ENCODE results near the gene RECQL5. TPM values are rescaled to one million over a fixed set of nuclear protein-coding genes. Genes with fewer than 3 reads are reported as not detected.

The RECQL5 gene
- total and polyA plus RNA-seq, 4 donors = 16.4 to 32.5 (median 29.8) TPM

DNA sequence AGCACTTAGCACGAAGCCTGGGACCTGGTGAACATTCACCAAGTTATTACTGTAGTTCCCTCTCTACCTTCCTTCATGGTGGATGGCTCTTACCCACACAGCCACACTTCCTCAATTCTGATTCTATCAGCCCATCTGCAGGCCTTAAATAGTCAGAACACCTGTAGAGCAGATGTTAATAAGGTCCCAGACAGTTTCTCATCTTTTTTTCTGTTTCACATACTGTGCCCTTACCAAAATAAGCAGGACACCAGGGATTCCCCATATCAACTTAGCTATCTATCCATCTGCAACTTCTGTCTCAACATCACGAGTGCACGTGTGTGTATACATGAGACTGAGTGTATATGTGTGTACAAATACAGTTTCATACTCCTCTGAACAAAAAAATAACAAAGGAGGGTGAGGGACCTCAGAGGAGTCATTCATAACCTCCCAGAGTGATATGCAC lies 2.8 kb downstream of the RECQL5 start:
- no peak overlapping the region for H3K9ac ChIP-seq (ENCODE audit: insufficient read depth in 1 of 2, low read length in 2 of 2)
- DNase-seq (no peak), ATAC-seq (ENCODE audit: insufficient read depth, low FRiP score) (no peak)
- WGBS, 2 donors = 67 to 88% methylated on average over 3 of the region's 3 CpGs
- no peaks in the 10 kb centered on the region for H3K27me3 ChIP-seq (ENCODE audit: control insufficient read depth in 3 of 3, insufficient read depth in 3 of 3, low read length in 2 of 3)
- H3K4me1 ChIP-seq (ENCODE audit: control insufficient read depth in 5 of 5, insufficient read depth in 5 of 5, low read length in 5 of 5) = peaks cover 3 to 19% (median 7%) of the 10 kb centered on the region in 5 donors
- H3K36me3 ChIP-seq (ENCODE audit: control insufficient read depth in 4 of 4, insufficient read depth in 4 of 4, low read length in 4 of 4) = peaks cover 10 to 22% (median 17%) of the 10 kb centered on the region in 4 donors
- H3K9me3 ChIP-seq (ENCODE audit: control insufficient read depth in 4 of 4, insufficient read depth in 3 of 4, low read length in 3 of 4) = peaks cover 0 to 3% (median 0%) of the 10 kb centered on the region in 4 donors
- no peak overlapping the region for H3K27ac ChIP-seq (ENCODE audit: low read depth in 1 of 2, low read length in 1 of 2)
- no peak overlapping the region for H3K4me3 ChIP-seq
- TF ChIP-seq, protein P1, sequence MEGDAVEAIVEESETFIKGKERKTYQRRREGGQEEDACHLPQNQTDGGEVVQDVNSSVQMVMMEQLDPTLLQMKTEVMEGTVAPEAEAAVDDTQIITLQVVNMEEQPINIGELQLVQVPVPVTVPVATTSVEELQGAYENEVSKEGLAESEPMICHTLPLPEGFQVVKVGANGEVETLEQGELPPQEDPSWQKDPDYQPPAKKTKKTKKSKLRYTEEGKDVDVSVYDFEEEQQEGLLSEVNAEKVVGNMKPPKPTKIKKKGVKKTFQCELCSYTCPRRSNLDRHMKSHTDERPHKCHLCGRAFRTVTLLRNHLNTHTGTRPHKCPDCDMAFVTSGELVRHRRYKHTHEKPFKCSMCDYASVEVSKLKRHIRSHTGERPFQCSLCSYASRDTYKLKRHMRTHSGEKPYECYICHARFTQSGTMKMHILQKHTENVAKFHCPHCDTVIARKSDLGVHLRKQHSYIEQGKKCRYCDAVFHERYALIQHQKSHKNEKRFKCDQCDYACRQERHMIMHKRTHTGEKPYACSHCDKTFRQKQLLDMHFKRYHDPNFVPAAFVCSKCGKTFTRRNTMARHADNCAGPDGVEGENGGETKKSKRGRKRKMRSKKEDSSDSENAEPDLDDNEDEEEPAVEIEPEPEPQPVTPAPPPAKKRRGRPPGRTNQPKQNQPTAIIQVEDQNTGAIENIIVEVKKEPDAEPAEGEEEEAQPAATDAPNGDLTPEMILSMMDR (IDR thresholded peaks at IDR 0.05; ENCODE audit: control extremely low read depth, extremely low read depth) = no peak

DNA sequence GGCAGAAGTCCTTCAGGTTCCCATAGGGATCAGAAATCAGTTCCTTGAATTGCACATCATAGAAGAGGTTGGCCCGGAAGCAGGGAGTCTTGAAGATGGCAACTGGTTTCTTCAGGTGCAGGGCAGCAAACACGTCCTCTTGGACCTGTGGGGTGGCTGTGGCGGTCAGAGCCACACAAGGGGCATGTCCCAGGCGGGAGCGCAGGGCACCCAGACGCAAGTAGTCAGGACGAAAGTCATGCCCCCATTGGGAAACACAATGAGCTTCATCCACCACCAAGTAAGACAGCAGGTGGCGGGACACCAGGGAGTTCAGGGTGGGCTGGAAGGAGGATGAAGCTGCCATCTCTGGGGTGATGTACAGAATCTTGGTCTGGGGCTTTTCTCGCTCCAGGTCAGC lies 4.4 kb downstream of the RECQL5 start:
- Histone ChIP-seq H3K9me3 (ENCODE audit: control insufficient read depth in 4 of 4, insufficient read depth in 3 of 4, low read length in 3 of 4) (peaks cover 0 to 3% (median 0%) of the 10 kb centered on the region in 4 donors), H3K36me3 (ENCODE audit: control insufficient read depth in 4 of 4, insufficient read depth in 4 of 4, low read length in 4 of 4) (peaks cover 7 to 20% (median 14%) of the 10 kb centered on the region in 4 donors), H3K4me3 (no peak overlapping the region), H3K9ac (ENCODE audit: insufficient read depth in 1 of 2, low read length in 2 of 2) (no peak overlapping the region), H3K27ac (ENCODE audit: low read depth in 1 of 2, low read length in 1 of 2) (no peak overlapping the region), H3K4me1 (ENCODE audit: control insufficient read depth in 5 of 5, insufficient read depth in 5 of 5, low read length in 5 of 5) (peaks cover 0 to 9% (median 4%) of the 10 kb centered on the region in 5 donors), H3K27me3 (ENCODE audit: control insufficient read depth in 3 of 3, insufficient read depth in 3 of 3, low read length in 2 of 3) (no peaks in the 10 kb centered on the region)
- ATAC-seq (ENCODE audit: insufficient read depth, low FRiP score) (no peak), DNase-seq (no peak)
- 97 to 98% methylated on average over 9 of the region's 9 CpGs for WGBS, 2 donors
- TF ChIP-seq, protein P1 (IDR thresholded peaks at IDR 0.05; ENCODE audit: control extremely low read depth, extremely low read depth) = no peak

DNA sequence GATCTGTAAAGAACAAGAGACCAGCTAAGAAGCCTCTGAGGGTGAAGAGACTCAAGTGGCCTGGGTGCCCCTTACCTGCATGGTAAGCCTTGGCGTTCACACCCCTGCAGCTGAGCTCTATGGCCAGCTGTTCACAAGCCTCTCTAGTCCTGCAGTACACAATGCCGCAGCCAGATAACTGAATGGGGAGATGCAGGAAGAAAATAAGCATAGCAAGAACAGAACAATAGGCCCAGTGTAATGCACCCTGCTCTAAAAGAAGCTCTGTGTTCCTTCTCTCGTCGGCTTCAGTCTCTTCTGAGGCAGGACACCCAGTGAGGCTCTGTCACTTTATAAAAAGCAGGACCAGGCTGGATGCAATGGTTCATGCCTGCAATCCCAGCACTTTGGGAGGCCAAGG lies 5.4 kb downstream of the RECQL5 start:
- Histone ChIP-seq H3K36me3 (ENCODE audit: control insufficient read depth in 4 of 4, insufficient read depth in 4 of 4, low read length in 4 of 4) (peaks cover 7 to 23% (median 15%) of the 10 kb centered on the region in 4 donors), H3K27ac (ENCODE audit: low read depth in 1 of 2, low read length in 1 of 2) (no peak overlapping the region), H3K9me3 (ENCODE audit: control insufficient read depth in 4 of 4, insufficient read depth in 3 of 4, low read length in 3 of 4) (peaks cover 0 to 3% (median 0%) of the 10 kb centered on the region in 4 donors), H3K9ac (ENCODE audit: insufficient read depth in 1 of 2, low read length in 2 of 2) (no peak overlapping the region), H3K4me3 (no peak overlapping the region), H3K27me3 (ENCODE audit: control insufficient read depth in 3 of 3, insufficient read depth in 3 of 3, low read length in 2 of 3) (no peaks in the 10 kb centered on the region), H3K4me1 (ENCODE audit: control insufficient read depth in 5 of 5, insufficient read depth in 5 of 5, low read length in 5 of 5) (peaks cover 0 to 9% (median 4%) of the 10 kb centered on the region in 5 donors)
- TF ChIP-seq, protein P1 (IDR thresholded peaks at IDR 0.05; ENCODE audit: control extremely low read depth, extremely low read depth) = no peak
- DNase-seq (no peak), ATAC-seq (ENCODE audit: insufficient read depth, low FRiP score) (no peak)
- WGBS, 2 donors = 93 to 94% methylated on average over 4 of the region's 4 CpGs

DNA sequence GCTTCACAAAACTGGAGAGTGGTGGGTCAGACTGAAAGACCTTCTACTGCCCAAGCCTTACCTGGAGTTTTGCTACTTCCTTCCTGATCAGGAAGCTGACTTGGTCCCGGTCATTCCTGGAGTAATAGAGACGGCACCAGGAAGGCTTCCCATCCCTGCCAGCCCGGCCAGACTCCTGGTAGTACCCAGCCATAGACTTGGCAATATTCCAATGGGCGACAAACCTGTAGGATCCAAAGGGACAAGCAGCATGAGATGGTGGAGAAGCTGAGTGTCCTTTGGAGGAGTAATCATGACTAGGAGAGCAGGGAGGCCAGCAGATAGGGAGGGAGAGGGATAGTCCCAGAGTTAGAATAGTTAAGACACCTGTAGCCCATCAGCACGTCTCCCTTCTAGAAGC lies 8.7 kb downstream of the RECQL5 start:
- H3K4me3 ChIP-seq = no peak overlapping the region
- H3K9ac ChIP-seq (ENCODE audit: insufficient read depth in 1 of 2, low read length in 2 of 2) = no peak overlapping the region
- 87 to 93% methylated on average over 5 of the region's 5 CpGs for WGBS, 2 donors
- H3K27ac ChIP-seq (ENCODE audit: low read depth in 1 of 2, low read length in 1 of 2) = no peak overlapping the region
- H3K9me3 ChIP-seq (ENCODE audit: control insufficient read depth in 4 of 4, insufficient read depth in 3 of 4, low read length in 3 of 4) = peaks cover 0 to 3% (median 0%) of the 10 kb centered on the region in 4 donors
- no peak for DNase-seq
- H3K36me3 ChIP-seq (ENCODE audit: control insufficient read depth in 4 of 4, insufficient read depth in 4 of 4, low read length in 4 of 4) = peaks cover 7 to 25% (median 12%) of the 10 kb centered on the region in 4 donors
- ATAC-seq (ENCODE audit: insufficient read depth, low FRiP score) = no peak
- H3K27me3 ChIP-seq (ENCODE audit: control insufficient read depth in 3 of 3, insufficient read depth in 3 of 3, low read length in 2 of 3) = no peaks in the 10 kb centered on the region
- H3K4me1 ChIP-seq (ENCODE audit: control insufficient read depth in 5 of 5, insufficient read depth in 5 of 5, low read length in 5 of 5) = no peaks in the 10 kb centered on the region
- TF ChIP-seq, protein P1 (IDR thresholded peaks at IDR 0.05; ENCODE audit: control extremely low read depth, extremely low read depth) = no peak

All from lung (tissue), 12 donors.